GM21576 (cell line): ENCODE measurements around the gene FRYL.
"Not testable (repeated sequence)": the region's sequence is repeated elsewhere in the genome, so short reads cannot be mapped to it uniquely, and the experiment has no call there.

Source experiments
- ATAC-seq: cut with Tn5 transposase; IDR thresholded peaks from one replicate; pipeline ENCODE4 v1.9.1; 2021; ENCODE audit warnings: mild to moderate bottlenecking, moderate library complexity; ENCODE audit not compliant: unreplicated experiment

Gene FRYL

GRCh38 chr4:48667148-48667547 lies 112.9 kb downstream of the FRYL start:
- no peak for ATAC-seq

GRCh38 chr4:48665555-48666186 lies 114.4 kb downstream of the FRYL start:
- no peak for ATAC-seq

GRCh38 chr4:48664938-48665337 lies 115.1 kb downstream of the FRYL start:
- no peak for ATAC-seq

- ATAC-seq: no peak
Measured at GRCh38 chr4:48661391-48661790, 118.7 kb downstream of the FRYL start.

GRCh38 chr4:48660347-48660746 lies 119.7 kb downstream of the FRYL start:
- no peak for ATAC-seq

- no peak for ATAC-seq
Measured at GRCh38 chr4:48654015-48654664, 125.9 kb downstream of the FRYL start.

GRCh38 chr4:48653217-48654014 lies 126.7 kb downstream of the FRYL start:
- ATAC-seq: no peak

- no peak for ATAC-seq
Measured at GRCh38 chr4:48651914-48652313, 128.2 kb downstream of the FRYL start.

- no peak for ATAC-seq
Measured at GRCh38 chr4:48649505-48649904, 130.6 kb downstream of the FRYL start.

- no peak for ATAC-seq
Measured at GRCh38 chr4:48645225-48645794, 134.8 kb downstream of the FRYL start.

GRCh38 chr4:48642421-48643374 lies 137.4 kb downstream of the FRYL start:
- ATAC-seq: no peak

GRCh38 chr4:48641401-48641800 lies 138.7 kb downstream of the FRYL start:
- no peak for ATAC-seq

GRCh38 chr4:48640699-48641098 lies 139.4 kb downstream of the FRYL start:
- ATAC-seq: no peak

GRCh38 chr4:48640225-48640624 lies 139.9 kb downstream of the FRYL start:
- ATAC-seq: no peak

- ATAC-seq: no peak
Measured at GRCh38 chr4:48639807-48640206, 140.3 kb downstream of the FRYL start.

GRCh38 chr4:48638586-48638985 lies 141.5 kb downstream of the FRYL start:
- ATAC-seq: not testable (repeated sequence)

GRCh38 chr4:48636911-48637310 lies 143.2 kb downstream of the FRYL start:
- ATAC-seq: no peak

- ATAC-seq: no peak
Measured at GRCh38 chr4:48635980-48636379, 144.1 kb downstream of the FRYL start.

GRCh38 chr4:48635310-48635709 lies 144.8 kb downstream of the FRYL start:
- no peak for ATAC-seq

- ATAC-seq: no peak
Measured at GRCh38 chr4:48634688-48635308, 145.3 kb downstream of the FRYL start.
